Measurements from ENCODE around the gene ADRB2.
"Not testable (repeated sequence)": the region's sequence is repeated elsewhere in the genome, so short reads cannot be mapped to it uniquely, and the experiment has no call there.

DNA sequence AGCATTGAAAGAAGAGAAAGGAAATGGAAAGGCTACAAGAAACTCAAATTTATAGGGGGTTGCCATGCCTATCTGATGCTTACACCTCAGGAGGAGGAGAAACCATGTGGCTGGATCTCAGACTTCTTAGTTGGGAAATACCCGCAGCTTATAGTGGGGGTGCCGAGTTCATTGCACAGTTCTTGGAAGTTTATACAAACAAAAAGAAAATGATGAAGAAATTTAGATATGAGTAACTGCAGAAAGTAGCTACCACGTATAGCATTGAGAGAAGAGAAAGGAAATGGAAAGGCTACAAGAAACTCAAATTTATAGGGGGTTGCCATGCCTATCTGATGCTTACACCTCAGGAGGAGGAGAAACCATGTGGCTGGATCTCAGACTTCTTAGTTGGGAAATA lies 23.0 kb upstream of the ADRB2 start:
- TF ChIP-seq POLR2A (IDR thresholded peaks at IDR 0.05), result not testable (repeated sequence)
- TF ChIP-seq, protein P1, sequence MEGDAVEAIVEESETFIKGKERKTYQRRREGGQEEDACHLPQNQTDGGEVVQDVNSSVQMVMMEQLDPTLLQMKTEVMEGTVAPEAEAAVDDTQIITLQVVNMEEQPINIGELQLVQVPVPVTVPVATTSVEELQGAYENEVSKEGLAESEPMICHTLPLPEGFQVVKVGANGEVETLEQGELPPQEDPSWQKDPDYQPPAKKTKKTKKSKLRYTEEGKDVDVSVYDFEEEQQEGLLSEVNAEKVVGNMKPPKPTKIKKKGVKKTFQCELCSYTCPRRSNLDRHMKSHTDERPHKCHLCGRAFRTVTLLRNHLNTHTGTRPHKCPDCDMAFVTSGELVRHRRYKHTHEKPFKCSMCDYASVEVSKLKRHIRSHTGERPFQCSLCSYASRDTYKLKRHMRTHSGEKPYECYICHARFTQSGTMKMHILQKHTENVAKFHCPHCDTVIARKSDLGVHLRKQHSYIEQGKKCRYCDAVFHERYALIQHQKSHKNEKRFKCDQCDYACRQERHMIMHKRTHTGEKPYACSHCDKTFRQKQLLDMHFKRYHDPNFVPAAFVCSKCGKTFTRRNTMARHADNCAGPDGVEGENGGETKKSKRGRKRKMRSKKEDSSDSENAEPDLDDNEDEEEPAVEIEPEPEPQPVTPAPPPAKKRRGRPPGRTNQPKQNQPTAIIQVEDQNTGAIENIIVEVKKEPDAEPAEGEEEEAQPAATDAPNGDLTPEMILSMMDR (IDR thresholded peaks at IDR 0.05), result not testable (repeated sequence)

All from right lobe of liver (tissue), 4 donors.